Femur (tissue), 1 donor: ENCODE results near the gene KRTAP4-5.
"Not testable (repeated sequence)": the region's sequence is repeated elsewhere in the genome, so short reads cannot be mapped to it uniquely, and the experiment has no call there.

Experiments used
- DNase-seq: peaks from one replicate; pipeline ENCODE4 v3.0.0-alpha.2; 2017

Gene KRTAP4-5

GRCh38 chr17:41149652-41149985 is at the start of gene KRTAP4-5:
Gene KRTAP4-5 (minus strand): TSS chr17:41149825. CDS start chr17:41149767, 58 bp downstream.
- DNase-seq, result no peak

- DNase-seq, result no peak
These were observed 46.4 kb upstream of the KRTAP4-5 start for GRCh38 chr17:41196068-41196467.

- no peak for DNase-seq
These were observed 40.7 kb upstream of the KRTAP4-5 start for GRCh38 chr17:41190328-41190727.

- DNase-seq, result not testable (repeated sequence)
These were observed 40.3 kb upstream of the KRTAP4-5 start, which contains the start of gene KRTAP9-1 for GRCh38 chr17:41189837-41190318. Gene KRTAP9-1 (plus strand): TSS chr17:41189887. CDS start chr17:41189887, 0 bp downstream.

- peak; percentile 28 for DNase-seq
These were observed 37.2 kb upstream of the KRTAP4-5 start for GRCh38 chr17:41186872-41187271.

- DNase-seq, result no peak
These were observed 35.4 kb upstream of the KRTAP4-5 start for GRCh38 chr17:41185001-41185400.

GRCh38 chr17:41184480-41184961 is 34.9 kb upstream of the KRTAP4-5 start, which contains the start of gene KRTAP4-1:
Gene KRTAP4-1 (minus strand): TSS chr17:41184911. CDS start chr17:41184854, 57 bp downstream.
- no peak for DNase-seq

- DNase-seq, result no peak
These were observed 29.4 kb upstream of the KRTAP4-5 start for GRCh38 chr17:41178843-41179616.

GRCh38 chr17:41178341-41178740 is 28.7 kb upstream of the KRTAP4-5 start:
- DNase-seq, result no peak

GRCh38 chr17:41177727-41178271 is 28.2 kb upstream of the KRTAP4-5 start, which contains the start of gene KRTAP4-2:
Gene KRTAP4-2 (minus strand): TSS chr17:41178221. CDS start chr17:41178164, 57 bp downstream.
- DNase-seq, result no peak

GRCh38 chr17:41176744-41177387 is 27.2 kb upstream of the KRTAP4-5 start:
- no peak for DNase-seq

GRCh38 chr17:41171886-41172285 is 22.3 kb upstream of the KRTAP4-5 start:
- DNase-seq, result no peak

- no peak for DNase-seq
These were observed 18.5 kb upstream of the KRTAP4-5 start, which contains the start of gene KRTAP4-3 for GRCh38 chr17:41168121-41168520. Gene KRTAP4-3 (minus strand): TSS chr17:41168221. CDS start chr17:41168172, 49 bp downstream.

GRCh38 chr17:41167561-41167960 is 17.9 kb upstream of the KRTAP4-5 start:
- no peak for DNase-seq

- no peak for DNase-seq
These were observed 14.2 kb upstream of the KRTAP4-5 start for GRCh38 chr17:41163828-41164227.

GRCh38 chr17:41160648-41161047 is 11.0 kb upstream of the KRTAP4-5 start, which contains the start of gene KRTAP4-4:
Gene KRTAP4-4 (minus strand): TSS chr17:41160748. CDS start chr17:41160691, 57 bp downstream.
- no peak for DNase-seq

- DNase-seq, result not testable (repeated sequence)
These were observed 10.6 kb upstream of the KRTAP4-5 start for GRCh38 chr17:41160190-41160589.

- no peak for DNase-seq
These were observed 4.2 kb upstream of the KRTAP4-5 start for GRCh38 chr17:41153856-41154255.

- DNase-seq, result no peak
These were observed 1.9 kb upstream of the KRTAP4-5 start for GRCh38 chr17:41151525-41151924.

- no peak for DNase-seq
These were observed 401 bp upstream of the KRTAP4-5 start for GRCh38 chr17:41150026-41150425.

- DNase-seq, result not testable (repeated sequence)
These were observed 514 bp downstream of the KRTAP4-5 start for GRCh38 chr17:41148971-41149651.

GRCh38 chr17:41147531-41148204 is 2.0 kb downstream of the KRTAP4-5 start:
- DNase-seq, result no peak
